ENCODE measurements around the gene SEBOX.

Gene SEBOX

GRCh38 chr17:28364665-28365363 is at the start of gene SEBOX:
SEBOX (minus strand) TSS chr17:28365199; CDS start chr17:28365151, 48 bp downstream.
- no peak for FAIRE-seq

DNA sequence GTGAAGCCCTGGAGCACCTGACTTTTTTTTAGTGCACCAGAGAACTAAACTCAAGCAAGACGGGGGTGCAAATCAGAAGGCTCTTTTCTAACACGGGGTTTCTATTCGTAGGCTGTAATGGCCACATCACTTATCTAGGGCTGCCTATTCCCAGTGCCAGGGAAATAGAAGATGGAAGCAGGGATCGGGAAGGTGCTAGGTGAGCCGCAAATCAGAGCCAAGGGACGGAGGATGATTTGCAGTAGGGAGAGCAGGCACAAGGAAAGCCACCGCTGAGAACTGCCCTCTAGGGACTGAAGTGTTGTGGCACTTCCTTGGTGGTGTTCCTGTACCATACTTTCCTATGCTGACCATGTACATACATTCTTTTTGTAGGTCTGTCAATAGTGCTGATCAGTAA is 48.8 kb upstream of the SEBOX start:
- FAIRE-seq: no peak

DNA sequence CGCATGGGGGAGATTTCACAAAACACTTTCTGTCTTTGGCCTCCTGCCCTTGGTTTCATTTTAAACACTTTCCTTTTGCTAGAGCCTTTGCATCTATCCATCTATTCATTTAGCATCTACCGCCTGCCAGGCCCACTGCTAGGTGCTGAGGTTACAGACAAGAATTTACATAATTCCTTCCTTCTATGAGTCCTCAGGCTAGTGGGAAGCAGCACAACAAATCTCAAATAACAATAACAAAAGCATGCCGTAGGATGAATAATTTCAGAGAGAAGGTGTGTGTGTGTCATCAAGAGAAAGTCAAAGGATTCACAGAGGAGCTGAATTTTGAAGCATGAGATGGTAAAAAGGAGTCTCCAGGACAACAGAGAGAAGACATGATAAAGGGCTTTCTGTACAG is 47.1 kb upstream of the SEBOX start:
- FAIRE-seq: no peak

DNA sequence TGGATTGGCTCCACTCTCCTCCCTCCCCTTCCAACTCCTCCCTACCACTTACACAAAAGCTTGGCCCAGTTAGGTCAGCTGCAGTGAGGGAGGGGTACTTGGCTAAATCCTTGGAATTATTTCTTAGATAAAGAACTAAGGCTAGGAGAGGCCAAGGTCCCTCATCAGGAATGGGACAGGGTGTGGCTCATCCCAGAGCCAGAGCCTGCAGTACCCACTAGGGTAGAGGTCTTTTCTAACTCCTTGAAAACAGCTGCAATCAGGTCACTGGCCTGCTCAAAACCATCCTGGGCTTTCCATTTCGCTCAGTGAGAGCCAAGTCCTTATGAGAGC is 42.9 kb upstream of the SEBOX start:
- FAIRE-seq: no peak

- FAIRE-seq: no peak
Measured at GRCh38 chr17:28407130-28407973, 42.4 kb upstream of the SEBOX start.

GRCh38 chr17:28406473-28406814 is 41.4 kb upstream of the SEBOX start:
- no peak for FAIRE-seq

DNA sequence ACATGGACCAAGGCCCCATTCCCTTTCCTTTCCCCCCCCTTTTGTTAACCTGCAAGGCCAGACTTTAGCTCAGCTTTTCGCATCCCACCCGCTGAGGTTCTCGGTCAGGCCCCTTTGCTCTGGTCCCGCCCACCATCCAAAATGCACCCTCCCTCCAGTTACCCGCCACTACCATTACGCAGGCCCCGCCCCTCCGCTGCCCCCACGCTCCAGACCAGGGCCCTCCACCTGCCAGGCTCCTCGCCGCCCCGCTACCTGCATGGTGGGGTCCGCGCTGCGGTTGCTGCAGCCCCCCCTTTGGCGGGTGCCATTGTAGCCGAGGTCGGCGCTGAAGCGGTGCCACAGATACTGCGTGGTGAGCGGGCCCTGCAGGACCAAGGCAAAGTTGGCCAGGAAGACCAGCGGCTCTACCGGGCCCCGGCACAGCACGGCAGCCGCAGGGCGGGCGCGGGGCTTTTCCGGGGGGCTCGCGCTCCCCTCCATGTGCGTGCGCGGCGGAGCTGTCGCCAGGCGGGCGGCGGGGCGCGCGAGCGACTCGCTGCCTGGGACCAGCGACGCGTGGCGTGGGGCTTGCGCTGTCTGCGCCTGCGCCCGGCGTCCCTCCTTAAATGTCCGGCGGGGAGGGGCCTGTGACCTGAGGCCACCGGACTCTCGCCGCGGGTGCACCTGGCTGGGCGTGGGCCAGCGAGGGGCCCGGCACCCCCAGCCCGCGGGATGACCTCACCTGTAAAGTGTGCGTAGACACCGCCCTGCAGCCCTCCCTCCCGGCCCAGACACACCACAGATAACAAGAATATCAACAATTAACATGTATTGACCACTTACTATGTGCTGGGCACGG is 40.9 kb upstream of the SEBOX start, which contains the start of gene SLC46A1:
TSS of gene SLC46A1 (minus strand) at position 581 of the 841 bp plus-strand sequence. CDS start at position 483, 98 bp downstream.
- FAIRE-seq: no peak

- FAIRE-seq: no peak
Measured at GRCh38 chr17:28404812-28405570, 40.0 kb upstream of the SEBOX start.

DNA sequence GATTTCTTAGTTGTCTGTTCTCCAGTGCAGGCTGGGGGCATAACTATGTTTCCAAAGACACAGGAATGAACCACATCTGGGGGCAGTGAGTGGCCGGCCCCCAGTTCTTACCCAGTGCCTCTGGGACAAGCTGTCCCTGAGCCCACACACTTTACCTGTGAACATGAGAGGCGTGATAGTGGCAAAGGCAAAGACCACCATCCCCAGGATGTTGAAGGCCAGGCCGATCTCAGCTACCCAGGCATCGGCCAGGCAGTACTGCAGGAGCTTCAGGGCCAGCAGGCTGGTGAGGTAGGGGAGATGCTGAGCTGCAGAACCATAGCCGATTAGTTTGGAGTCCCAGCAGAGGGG is 39.4 kb upstream of the SEBOX start:
- no peak for FAIRE-seq

- FAIRE-seq: no peak
Measured at GRCh38 chr17:28404007-28404406, 39.0 kb upstream of the SEBOX start.

DNA sequence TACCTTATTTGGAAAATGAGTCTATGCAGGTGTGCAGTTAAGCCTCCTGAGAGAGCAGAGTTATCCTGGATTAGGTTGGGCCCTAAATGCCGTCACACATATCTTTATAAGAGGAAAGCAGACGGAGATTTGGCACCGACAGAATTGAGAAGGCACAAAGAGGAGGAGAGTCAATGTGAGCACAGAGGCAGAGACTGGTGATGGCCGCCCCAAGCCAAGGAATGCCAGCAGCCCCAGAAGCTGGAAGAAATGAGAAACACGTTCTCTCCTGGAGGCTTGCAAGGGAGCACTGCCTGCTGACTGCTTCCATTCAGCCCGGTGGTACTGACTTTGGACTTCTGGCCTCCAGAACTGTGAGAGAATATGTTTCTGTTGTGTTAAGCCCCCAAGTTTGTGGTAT is 37.8 kb upstream of the SEBOX start:
- FAIRE-seq: no peak

GRCh38 chr17:28402224-28402630 is 37.2 kb upstream of the SEBOX start:
- FAIRE-seq: no peak

DNA sequence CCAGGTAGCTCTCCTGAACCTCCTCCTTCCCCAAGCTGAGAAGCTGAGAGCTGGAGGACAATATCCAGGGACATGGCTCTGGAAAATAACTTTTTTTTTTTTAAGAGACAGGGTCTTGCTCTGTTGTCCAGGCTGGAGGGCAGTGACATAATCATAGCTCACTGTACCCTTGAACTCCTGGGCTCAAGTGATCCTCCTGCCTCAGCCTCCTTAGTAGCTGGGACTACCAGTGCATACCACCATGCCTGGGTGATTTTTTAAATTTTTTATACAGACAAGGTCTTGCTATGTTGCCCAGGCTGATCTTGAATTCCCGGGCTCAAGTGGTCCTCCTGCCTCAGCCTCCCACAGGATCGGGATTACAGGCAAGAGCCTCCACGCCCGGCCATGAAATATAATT is 34.8 kb upstream of the SEBOX start:
- FAIRE-seq: no peak

DNA sequence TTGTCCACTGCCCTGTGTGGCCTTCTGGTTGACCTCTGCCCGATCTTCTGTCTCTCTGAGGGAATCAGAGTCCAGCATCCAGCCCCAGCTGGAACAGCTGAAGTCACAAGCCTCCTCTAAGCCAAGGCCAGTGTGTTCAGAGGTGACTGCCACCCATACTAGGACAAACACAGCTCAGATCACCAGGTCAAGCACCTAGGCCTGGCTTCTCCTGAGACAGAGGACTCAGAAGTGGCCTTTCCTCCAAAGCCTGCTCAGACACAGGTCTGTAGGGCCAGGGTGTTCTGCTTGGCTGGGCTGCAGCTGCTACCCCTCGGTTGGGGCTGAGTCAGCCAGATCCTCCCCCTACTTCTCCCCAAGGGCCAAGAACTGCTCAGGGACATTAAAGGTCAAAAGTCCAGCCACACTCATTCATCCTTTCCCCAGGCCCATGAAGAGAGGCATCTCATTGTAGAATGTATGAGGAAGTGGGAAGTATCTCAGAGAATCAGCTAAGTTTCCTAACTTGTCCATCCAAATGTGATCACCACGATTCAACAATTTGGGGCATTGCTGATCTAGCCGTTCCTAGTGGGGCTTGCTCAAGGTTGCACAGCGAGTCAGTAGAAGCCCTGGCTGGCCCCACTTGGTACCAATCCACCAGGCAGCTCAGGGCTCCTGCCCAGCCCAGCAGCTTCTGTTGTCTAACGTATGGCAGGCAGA is 33.4 kb upstream of the SEBOX start:
- FAIRE-seq: no peak

GRCh38 chr17:28397687-28398279 is 32.8 kb upstream of the SEBOX start:
- FAIRE-seq: no peak

GRCh38 chr17:28397275-28397674 is 32.3 kb upstream of the SEBOX start:
- no peak for FAIRE-seq

GRCh38 chr17:28396635-28397239 is 31.7 kb upstream of the SEBOX start:
- no peak for FAIRE-seq

GRCh38 chr17:28395968-28396367 is 31.0 kb upstream of the SEBOX start:
- no peak for FAIRE-seq

- no peak for FAIRE-seq
Measured at GRCh38 chr17:28395426-28395825, 30.4 kb upstream of the SEBOX start.

- FAIRE-seq: no peak
Measured at GRCh38 chr17:28394337-28395116, 29.5 kb upstream of the SEBOX start.
